Measurements from ENCODE around the gene UNKL. TPM values are rescaled to one million over a fixed set of nuclear protein-coding genes. Genes with fewer than 3 reads are reported as not detected.

The UNKL gene
- total RNA-seq, 2 donors from 2014 or later, result 46.4 to 48.3 TPM

- no peak overlapping the region for H3K27ac Mint-ChIP-seq
- H3K4me1 ChIP-seq (ENCODE audit: control insufficient read depth, insufficient read depth, low read length), result no peaks in the 10 kb centered on the region
- H3K27me3 ChIP-seq (ENCODE audit: control insufficient read depth, insufficient read depth, low read length, poor library complexity, severe bottlenecking), result peaks cover 6% of the 10 kb centered on the region
- peaks cover 9% of the 10 kb centered on the region for H3K4me1 Mint-ChIP-seq
- H3K4me3 ChIP-seq (ENCODE audit: low read length), result no peak overlapping the region
- no peak for DNase-seq
- no peaks in the 10 kb centered on the region for H3K9me3 Mint-ChIP-seq
- no peak overlapping the region for H3K27ac ChIP-seq (ENCODE audit: low read depth, low read length)
- no peak overlapping the region for H3K4me3 Mint-ChIP-seq
- H3K36me3 Mint-ChIP-seq (ENCODE audit: low read depth), result peaks cover 10% of the 10 kb centered on the region
- H3K9me3 ChIP-seq (ENCODE audit: control insufficient read depth, low read length), result no peaks in the 10 kb centered on the region
- 90 to 100% methylated on average over 6 to 14 of the region's 14 CpGs for WGBS, 2 experiments (ENCODE audit: insufficient coverage in 1 of 2, insufficient read length in 1 of 2)
- H3K9ac ChIP-seq (ENCODE audit: extremely low read depth, low read length, poor library complexity, severe bottlenecking), result no peak overlapping the region
- H3K27me3 Mint-ChIP-seq (ENCODE audit: insufficient read depth), result no peaks in the 10 kb centered on the region
- TF ChIP-seq CTCF (conservative IDR thresholded peaks at IDR 0.05), result no peak
- peaks cover 17% of the 10 kb centered on the region for H3K36me3 ChIP-seq (ENCODE audit: control insufficient read depth, insufficient read depth, low read length)
Observed at GRCh38 chr16:1348926-1349325, 65.6 kb downstream of the UNKL start.

- Histone ChIP-seq H3K9ac (ENCODE audit: extremely low read depth, low read length, poor library complexity, severe bottlenecking) (no peak overlapping the region), H3K36me3 (ENCODE audit: control insufficient read depth, insufficient read depth, low read length) (peaks cover 17% of the 10 kb centered on the region), H3K4me1 (ENCODE audit: control insufficient read depth, insufficient read depth, low read length) (no peaks in the 10 kb centered on the region), H3K4me3 (ENCODE audit: low read length) (no peak overlapping the region), H3K27me3 (ENCODE audit: control insufficient read depth, insufficient read depth, low read length, poor library complexity, severe bottlenecking) (peaks cover 10% of the 10 kb centered on the region), H3K27ac (ENCODE audit: low read depth, low read length) (no peak overlapping the region), H3K9me3 (ENCODE audit: control insufficient read depth, low read length) (no peaks in the 10 kb centered on the region)
- DNase-seq, result no peak
- H3K27ac Mint-ChIP-seq, result no peak overlapping the region
- no peak for TF ChIP-seq CTCF (conservative IDR thresholded peaks at IDR 0.05)
- H3K27me3 Mint-ChIP-seq (ENCODE audit: insufficient read depth), result no peaks in the 10 kb centered on the region
- no peak overlapping the region for H3K4me3 Mint-ChIP-seq
- peaks cover 7% of the 10 kb centered on the region for H3K4me1 Mint-ChIP-seq
- no peaks in the 10 kb centered on the region for H3K9me3 Mint-ChIP-seq
- WGBS, 2 experiments (ENCODE audit: insufficient coverage in 1 of 2, insufficient read length in 1 of 2), result 95 to 98% methylated on average over 9 to 15 of the region's 15 CpGs
- peaks cover 10% of the 10 kb centered on the region for H3K36me3 Mint-ChIP-seq (ENCODE audit: low read depth)
Observed at GRCh38 chr16:1348441-1348840, 66.1 kb downstream of the UNKL start.

- H3K9ac ChIP-seq (ENCODE audit: extremely low read depth, low read length, poor library complexity, severe bottlenecking), result no peak overlapping the region
- no peaks in the 10 kb centered on the region for H3K9me3 Mint-ChIP-seq
- no peaks in the 10 kb centered on the region for H3K9me3 ChIP-seq (ENCODE audit: control insufficient read depth, low read length)
- no peak overlapping the region for H3K4me3 ChIP-seq (ENCODE audit: low read length)
- H3K27ac ChIP-seq (ENCODE audit: low read depth, low read length), result no peak overlapping the region
- peaks cover 11% of the 10 kb centered on the region for H3K27me3 ChIP-seq (ENCODE audit: control insufficient read depth, insufficient read depth, low read length, poor library complexity, severe bottlenecking)
- H3K27ac Mint-ChIP-seq, result no peak overlapping the region
- DNase-seq, result no peak
- no peak for TF ChIP-seq CTCF (conservative IDR thresholded peaks at IDR 0.05)
- H3K27me3 Mint-ChIP-seq (ENCODE audit: insufficient read depth), result no peaks in the 10 kb centered on the region
- H3K4me1 ChIP-seq (ENCODE audit: control insufficient read depth, insufficient read depth, low read length), result no peaks in the 10 kb centered on the region
- peaks cover 17% of the 10 kb centered on the region for H3K36me3 ChIP-seq (ENCODE audit: control insufficient read depth, insufficient read depth, low read length)
- H3K4me1 Mint-ChIP-seq, result peaks cover 4% of the 10 kb centered on the region
- H3K4me3 Mint-ChIP-seq, result no peak overlapping the region
- WGBS, 2 experiments (ENCODE audit: insufficient coverage in 1 of 2, insufficient read length in 1 of 2), result 88 to 95% methylated on average over 20 to 29 of the region's 29 CpGs
- H3K36me3 Mint-ChIP-seq (ENCODE audit: low read depth), result peaks cover 10% of the 10 kb centered on the region
Observed at GRCh38 chr16:1347962-1348361, 66.5 kb downstream of the UNKL start.

Data from endodermal cell (in vitro differentiated cells).